Tibial nerve (tissue), 3 donors: ENCODE measurements around the gene LETM1.

Source experiments
- POLR2A ChIP-seq, 2 donors: fragments of 450-650 bp; IDR thresholded peaks; one replicate each; pipeline ENCODE4 v1.6.1; 2017; ENCODE audit warnings: antibody characterized with exemption in 2 of 2, mild to moderate bottlenecking in 2 of 2, moderate library complexity in 2 of 2
- TF ChIP-seq, protein P1 (sequence below), 5 experiments: fragments of 200-600 bp in 3 of 5; fragments of 450-650 bp in 2 of 5; sonication (generic) in 3 of 5; IDR thresholded peaks; one replicate each; pipeline ENCODE4 v1.5.1; 2016 to 2019; ENCODE audit warnings: antibody characterized with exemption in 5 of 5, mild to moderate bottlenecking in 3 of 5, moderate library complexity in 2 of 5

DNA sequence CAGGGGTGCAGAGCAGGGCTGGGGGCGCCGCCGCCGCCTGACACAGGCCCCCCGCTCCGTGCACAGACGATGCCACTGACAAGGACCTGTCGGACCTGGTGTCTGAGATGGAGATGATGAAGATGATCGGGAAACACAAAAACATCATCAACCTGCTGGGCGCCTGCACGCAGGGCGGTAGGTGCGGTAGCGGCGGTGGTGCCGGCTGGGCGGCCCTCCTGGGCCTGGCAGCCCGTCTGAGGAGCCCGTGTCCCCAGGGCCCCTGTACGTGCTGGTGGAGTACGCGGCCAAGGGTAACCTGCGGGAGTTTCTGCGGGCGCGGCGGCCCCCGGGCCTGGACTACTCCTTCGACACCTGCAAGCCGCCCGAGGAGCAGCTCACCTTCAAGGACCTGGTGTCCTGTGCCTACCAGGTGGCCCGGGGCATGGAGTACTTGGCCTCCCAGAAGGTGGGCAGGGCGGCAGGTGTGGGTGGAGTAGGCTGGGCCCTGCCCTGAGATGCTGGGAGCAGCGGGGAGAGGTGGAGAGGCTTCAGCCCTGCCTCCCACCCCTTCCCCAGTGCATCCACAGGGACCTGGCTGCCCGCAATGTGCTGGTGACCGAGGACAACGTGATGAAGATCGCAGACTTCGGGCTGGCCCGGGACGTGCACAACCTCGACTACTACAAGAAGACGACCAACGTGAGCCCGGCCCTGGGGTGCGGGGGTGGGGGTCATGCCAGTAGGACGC, 50.3 kb downstream of the LETM1 start:
- TF ChIP-seq, protein P1, sequence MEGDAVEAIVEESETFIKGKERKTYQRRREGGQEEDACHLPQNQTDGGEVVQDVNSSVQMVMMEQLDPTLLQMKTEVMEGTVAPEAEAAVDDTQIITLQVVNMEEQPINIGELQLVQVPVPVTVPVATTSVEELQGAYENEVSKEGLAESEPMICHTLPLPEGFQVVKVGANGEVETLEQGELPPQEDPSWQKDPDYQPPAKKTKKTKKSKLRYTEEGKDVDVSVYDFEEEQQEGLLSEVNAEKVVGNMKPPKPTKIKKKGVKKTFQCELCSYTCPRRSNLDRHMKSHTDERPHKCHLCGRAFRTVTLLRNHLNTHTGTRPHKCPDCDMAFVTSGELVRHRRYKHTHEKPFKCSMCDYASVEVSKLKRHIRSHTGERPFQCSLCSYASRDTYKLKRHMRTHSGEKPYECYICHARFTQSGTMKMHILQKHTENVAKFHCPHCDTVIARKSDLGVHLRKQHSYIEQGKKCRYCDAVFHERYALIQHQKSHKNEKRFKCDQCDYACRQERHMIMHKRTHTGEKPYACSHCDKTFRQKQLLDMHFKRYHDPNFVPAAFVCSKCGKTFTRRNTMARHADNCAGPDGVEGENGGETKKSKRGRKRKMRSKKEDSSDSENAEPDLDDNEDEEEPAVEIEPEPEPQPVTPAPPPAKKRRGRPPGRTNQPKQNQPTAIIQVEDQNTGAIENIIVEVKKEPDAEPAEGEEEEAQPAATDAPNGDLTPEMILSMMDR (IDR thresholded peaks at IDR 0.05): no peak
- no peak for TF ChIP-seq POLR2A (IDR thresholded peaks at IDR 0.05)
